22Rv1 (cell line): Measurements from ENCODE around the gene KIRREL3.

Source experiments
- H3K27ac ChIP-seq: fragments of 450-650 bp; 2 replicates; pipeline ENCODE4 v1.5.1; 2017
- ZFX ChIP-seq: fragments of 450-650 bp; IDR thresholded peaks from 2 replicates; pipeline ENCODE4 v1.6.1; 2017; ENCODE audit warnings: antibody characterized with exemption, borderline replicate concordance
- TF ChIP-seq, protein P1 (sequence below): fragments of 450-650 bp; IDR thresholded peaks from 2 replicates; pipeline ENCODE4 v1.5.1; 2017; ENCODE audit warnings: mild to moderate bottlenecking

The KIRREL3 gene

DNA sequence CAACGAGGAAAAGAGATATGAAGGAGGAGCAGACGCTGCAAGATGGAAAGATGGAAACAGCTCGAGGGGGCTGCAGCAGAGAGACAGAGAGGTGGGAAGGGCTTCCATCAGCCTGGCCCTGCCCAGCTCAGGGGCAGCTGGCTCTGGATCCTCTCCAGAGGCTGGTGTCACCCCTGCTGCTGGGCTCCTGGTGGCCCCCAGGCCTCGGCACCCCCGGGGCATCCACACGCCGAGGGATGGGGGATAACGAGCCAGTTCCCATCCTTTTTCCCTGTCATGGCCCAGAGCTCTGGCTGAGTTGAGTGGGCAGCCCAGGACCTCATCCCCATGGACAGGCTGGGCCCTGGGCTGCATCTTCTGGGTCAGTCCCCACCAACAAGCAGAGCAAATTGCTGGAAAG, 542.8 kb downstream of the KIRREL3 start:
- H3K27ac ChIP-seq = no peak overlapping the region
- TF ChIP-seq, protein P1, sequence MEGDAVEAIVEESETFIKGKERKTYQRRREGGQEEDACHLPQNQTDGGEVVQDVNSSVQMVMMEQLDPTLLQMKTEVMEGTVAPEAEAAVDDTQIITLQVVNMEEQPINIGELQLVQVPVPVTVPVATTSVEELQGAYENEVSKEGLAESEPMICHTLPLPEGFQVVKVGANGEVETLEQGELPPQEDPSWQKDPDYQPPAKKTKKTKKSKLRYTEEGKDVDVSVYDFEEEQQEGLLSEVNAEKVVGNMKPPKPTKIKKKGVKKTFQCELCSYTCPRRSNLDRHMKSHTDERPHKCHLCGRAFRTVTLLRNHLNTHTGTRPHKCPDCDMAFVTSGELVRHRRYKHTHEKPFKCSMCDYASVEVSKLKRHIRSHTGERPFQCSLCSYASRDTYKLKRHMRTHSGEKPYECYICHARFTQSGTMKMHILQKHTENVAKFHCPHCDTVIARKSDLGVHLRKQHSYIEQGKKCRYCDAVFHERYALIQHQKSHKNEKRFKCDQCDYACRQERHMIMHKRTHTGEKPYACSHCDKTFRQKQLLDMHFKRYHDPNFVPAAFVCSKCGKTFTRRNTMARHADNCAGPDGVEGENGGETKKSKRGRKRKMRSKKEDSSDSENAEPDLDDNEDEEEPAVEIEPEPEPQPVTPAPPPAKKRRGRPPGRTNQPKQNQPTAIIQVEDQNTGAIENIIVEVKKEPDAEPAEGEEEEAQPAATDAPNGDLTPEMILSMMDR = no peak
- TF ChIP-seq ZFX = no peak

GRCh38 chr11:126456783-126457542, 543.6 kb downstream of the KIRREL3 start:
- H3K27ac ChIP-seq = no peak overlapping the region
- TF ChIP-seq, protein P1 = no peak
- TF ChIP-seq ZFX = no peak

- TF ChIP-seq, protein P1 = no peak
- no peak for TF ChIP-seq ZFX
- H3K27ac ChIP-seq = no peak overlapping the region
Measured at GRCh38 chr11:126456089-126456488, 544.5 kb downstream of the KIRREL3 start.

- TF ChIP-seq ZFX = no peak
- TF ChIP-seq, protein P1 = no peak
- no peak overlapping the region for H3K27ac ChIP-seq
Measured at GRCh38 chr11:126452241-126453101, 548.1 kb downstream of the KIRREL3 start.

- TF ChIP-seq, protein P1 = no peak
- no peak for TF ChIP-seq ZFX
- H3K27ac ChIP-seq = no peak overlapping the region
Measured at GRCh38 chr11:126451211-126451802, 549.3 kb downstream of the KIRREL3 start.

- TF ChIP-seq, protein P1 = no peak
- TF ChIP-seq ZFX = no peak
- H3K27ac ChIP-seq = no peak overlapping the region
Measured at GRCh38 chr11:126450806-126451205, 549.8 kb downstream of the KIRREL3 start.
